Measurements from ENCODE around the gene UGT1A10. TPM values are rescaled to one million over a fixed set of nuclear protein-coding genes. Genes with fewer than 3 reads are reported as not detected.
A peak's percentile ranks its signal among the peaks of the same experiment; 100 is the strongest.

UGT1A10 gene
- total and polyA plus RNA-seq, 2 of the 13 experiments (the other 11 are each of a cell fraction or from before 2014, with no cell fraction given) = not detected

DNA sequence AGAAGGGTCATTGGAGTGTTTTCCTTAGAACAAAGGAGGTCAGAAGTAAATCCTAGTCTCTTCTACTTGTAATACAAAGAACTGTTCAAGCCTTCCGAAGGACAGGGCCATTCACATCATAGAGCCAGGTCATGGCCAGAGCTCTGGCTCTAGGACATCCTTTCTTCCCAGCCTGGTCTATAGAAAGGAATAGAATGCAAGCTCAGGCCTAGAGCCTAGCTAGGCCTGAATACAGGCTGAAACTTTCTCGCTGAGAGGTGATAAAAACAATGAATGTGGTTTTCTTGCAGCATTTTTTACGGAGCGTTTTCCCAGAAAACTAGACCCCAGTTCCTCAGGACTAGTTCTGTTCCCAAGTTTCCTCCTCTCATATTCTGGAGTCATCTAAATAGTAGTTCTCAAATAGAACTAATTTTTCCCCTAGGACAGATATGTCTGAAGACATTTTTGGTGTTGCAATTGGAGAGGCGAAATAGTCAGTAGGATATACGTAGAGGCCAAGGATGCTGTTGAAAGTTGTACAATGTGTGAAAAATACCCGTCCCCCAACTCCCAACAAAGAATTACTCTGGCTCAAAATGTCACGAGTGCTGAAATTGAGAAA, 63.3 kb downstream of the UGT1A10 start:
- H3K36me3 ChIP-seq (replicated peaks in 1 of 2; ENCODE audit: control insufficient read depth in 1 of 2, insufficient read depth in 2 of 2, low read length in 2 of 2) = no peaks in the 10 kb centered on the region
- H3K79me2 ChIP-seq (ENCODE audit: insufficient read depth, low read length) = no peaks in the 10 kb centered on the region
- no peak overlapping the region for H3K4me3 ChIP-seq (replicated peaks in 1 of 3; ENCODE audit: insufficient read depth in 1 of 3, low read depth in 2 of 3, low read length in 3 of 3)
- 87% methylated on average over 8 of the region's 8 CpGs for WGBS (ENCODE audit: low lambda C conversion rate)
- peaks cover 7% of the 10 kb centered on the region for H3K4me1 ChIP-seq (ENCODE audit: insufficient read depth, low read length)
- CTCF ChIA-PET (ENCODE audit: low intra/inter-chr PET ratio, low total read pairs) = no interaction called here
- H3K9ac ChIP-seq (ENCODE audit: insufficient read depth, low read depth, low read length) = no peak overlapping the region
- no peaks in the 10 kb centered on the region for H3K27me3 ChIP-seq (ENCODE audit: control insufficient read depth in 1 of 2, insufficient read depth in 2 of 2, low read length in 2 of 2)
- in situ Hi-C loops (cut with HindIII; ENCODE audit: extremely low pct_ligation_motif_present, low pct_unique_long_range_greater_than_20kb) = no loop called here
- no peaks in the 10 kb centered on the region for H3K9me3 ChIP-seq (ENCODE audit: low read length)
- H3K4me2 ChIP-seq (ENCODE audit: low read depth, low read length) = no peak overlapping the region
- DNase-seq (ENCODE audit: low spot score) = no peak
- H2AFZ ChIP-seq (ENCODE audit: low read length) = no peak overlapping the region
- POLR2A ChIA-PET = no interaction called here
- H3K27ac ChIP-seq (ENCODE audit: extremely low read length, insufficient read depth, low read length) = peak overlapping the region; percentile 12
- no peak for ATAC-seq
- FAIRE-seq = no peak
- TF ChIP-seq ZFP36L1 (CRISPR knock-in tag; IDR thresholded peaks at IDR 0.05) = no peak
- intact Hi-C loops (cut with micrococcal nuclease; ENCODE audit: unreplicated experiment) = no loop called here
- BruUV-seq (replicated peaks) = no TSS peak
- H4K20me1 ChIP-seq (ENCODE audit: insufficient read depth, low read length) = no peaks in the 10 kb centered on the region

DNA sequence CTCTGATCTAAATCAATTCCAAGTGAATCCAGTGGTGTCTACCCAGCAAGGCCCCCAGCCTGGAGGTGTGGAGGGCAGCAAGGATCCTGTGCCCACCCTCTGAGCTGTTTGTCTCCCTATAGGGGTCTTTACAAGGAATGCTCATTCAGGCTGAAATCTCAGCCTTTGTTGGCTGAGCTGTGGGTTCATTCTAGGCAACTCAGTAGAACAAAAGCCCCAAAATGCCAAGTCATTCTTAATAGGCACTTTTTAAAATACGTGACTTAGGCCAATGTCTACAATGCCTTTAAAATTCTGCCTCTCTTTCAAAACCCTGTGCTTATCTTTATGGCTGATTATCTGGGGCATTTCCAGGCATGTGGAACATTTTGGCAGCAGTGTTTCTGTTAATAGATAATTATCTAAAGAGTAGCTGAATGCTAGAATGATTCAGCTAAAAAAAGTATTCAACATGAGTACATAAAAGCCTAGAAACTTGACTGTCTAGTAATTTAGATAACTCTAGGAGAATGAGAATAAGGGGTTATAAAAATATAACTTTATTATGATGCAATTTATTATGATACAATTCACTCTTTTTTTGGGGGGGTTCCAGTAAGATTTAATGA, 63.9 kb downstream of the UGT1A10 start:
- in situ Hi-C loops (cut with HindIII; ENCODE audit: extremely low pct_ligation_motif_present, low pct_unique_long_range_greater_than_20kb) = no loop called here
- 21% methylated on average over 1 of the region's 1 CpG for WGBS (ENCODE audit: low lambda C conversion rate)
- Histone ChIP-seq H3K36me3 (replicated peaks in 1 of 2; ENCODE audit: control insufficient read depth in 1 of 2, insufficient read depth in 2 of 2, low read length in 2 of 2) (no peaks in the 10 kb centered on the region), H3K27ac (ENCODE audit: extremely low read length, insufficient read depth, low read length) (peak overlapping the region; percentile 12), H3K79me2 (ENCODE audit: insufficient read depth, low read length) (no peaks in the 10 kb centered on the region), H3K9me3 (ENCODE audit: low read length) (no peaks in the 10 kb centered on the region), H3K4me1 (ENCODE audit: insufficient read depth, low read length) (peaks cover under 1% of the 10 kb centered on the region; the same call in 1 of the 2 replicates), H3K9ac (ENCODE audit: insufficient read depth, low read depth, low read length) (no peak overlapping the region), H3K4me2 (ENCODE audit: low read depth, low read length) (no peak overlapping the region), H3K4me3 (replicated peaks in 1 of 3; ENCODE audit: insufficient read depth in 1 of 3, low read depth in 2 of 3, low read length in 3 of 3) (no peak overlapping the region), H2AFZ (ENCODE audit: low read length) (no peak overlapping the region), H4K20me1 (ENCODE audit: insufficient read depth, low read length) (no peaks in the 10 kb centered on the region), H3K27me3 (ENCODE audit: control insufficient read depth in 1 of 2, insufficient read depth in 2 of 2, low read length in 2 of 2) (no peaks in the 10 kb centered on the region)
- ATAC-seq (no peak), DNase-seq (ENCODE audit: low spot score) (peak; percentile 56), FAIRE-seq (no peak)
- ChIA-PET CTCF (ENCODE audit: low intra/inter-chr PET ratio, low total read pairs) (no interaction called here), POLR2A (no interaction called here)
- intact Hi-C loops (cut with micrococcal nuclease; ENCODE audit: unreplicated experiment) = no loop called here
- no TSS peak for BruUV-seq (replicated peaks)
- TF ChIP-seq ZNF737 (CRISPR knock-in tag; IDR thresholded peaks at IDR 0.05; ENCODE audit: borderline replicate concordance) (no peak), ZNF703 (CRISPR knock-in tag; IDR thresholded peaks at IDR 0.05; ENCODE audit: borderline replicate concordance) (no peak), XRCC5 (optimal IDR thresholded peaks at IDR 0.05; ENCODE audit: low read length) (no peak), ZBTB14 (CRISPR knock-in tag; IDR thresholded peaks at IDR 0.05) (no peak), RXRA (CRISPR knock-in tag; IDR thresholded peaks at IDR 0.05) (peak; percentile 63; the same call in 1 of the 2 replicates), ZBTB1 (CRISPR knock-in tag; IDR thresholded peaks at IDR 0.05; ENCODE audit: borderline replicate concordance) (no peak), GATAD1 (CRISPR knock-in tag; IDR thresholded peaks at IDR 0.05) (no peak), NPAS2 (CRISPR knock-in tag; IDR thresholded peaks at IDR 0.05; ENCODE audit: borderline replicate concordance) (no peak), SIX4 (CRISPR knock-in tag; IDR thresholded peaks at IDR 0.05) (no peak), TEAD2 (CRISPR knock-in tag; IDR thresholded peaks at IDR 0.05) (no peak)
- TF ChIP-seq, protein P1, sequence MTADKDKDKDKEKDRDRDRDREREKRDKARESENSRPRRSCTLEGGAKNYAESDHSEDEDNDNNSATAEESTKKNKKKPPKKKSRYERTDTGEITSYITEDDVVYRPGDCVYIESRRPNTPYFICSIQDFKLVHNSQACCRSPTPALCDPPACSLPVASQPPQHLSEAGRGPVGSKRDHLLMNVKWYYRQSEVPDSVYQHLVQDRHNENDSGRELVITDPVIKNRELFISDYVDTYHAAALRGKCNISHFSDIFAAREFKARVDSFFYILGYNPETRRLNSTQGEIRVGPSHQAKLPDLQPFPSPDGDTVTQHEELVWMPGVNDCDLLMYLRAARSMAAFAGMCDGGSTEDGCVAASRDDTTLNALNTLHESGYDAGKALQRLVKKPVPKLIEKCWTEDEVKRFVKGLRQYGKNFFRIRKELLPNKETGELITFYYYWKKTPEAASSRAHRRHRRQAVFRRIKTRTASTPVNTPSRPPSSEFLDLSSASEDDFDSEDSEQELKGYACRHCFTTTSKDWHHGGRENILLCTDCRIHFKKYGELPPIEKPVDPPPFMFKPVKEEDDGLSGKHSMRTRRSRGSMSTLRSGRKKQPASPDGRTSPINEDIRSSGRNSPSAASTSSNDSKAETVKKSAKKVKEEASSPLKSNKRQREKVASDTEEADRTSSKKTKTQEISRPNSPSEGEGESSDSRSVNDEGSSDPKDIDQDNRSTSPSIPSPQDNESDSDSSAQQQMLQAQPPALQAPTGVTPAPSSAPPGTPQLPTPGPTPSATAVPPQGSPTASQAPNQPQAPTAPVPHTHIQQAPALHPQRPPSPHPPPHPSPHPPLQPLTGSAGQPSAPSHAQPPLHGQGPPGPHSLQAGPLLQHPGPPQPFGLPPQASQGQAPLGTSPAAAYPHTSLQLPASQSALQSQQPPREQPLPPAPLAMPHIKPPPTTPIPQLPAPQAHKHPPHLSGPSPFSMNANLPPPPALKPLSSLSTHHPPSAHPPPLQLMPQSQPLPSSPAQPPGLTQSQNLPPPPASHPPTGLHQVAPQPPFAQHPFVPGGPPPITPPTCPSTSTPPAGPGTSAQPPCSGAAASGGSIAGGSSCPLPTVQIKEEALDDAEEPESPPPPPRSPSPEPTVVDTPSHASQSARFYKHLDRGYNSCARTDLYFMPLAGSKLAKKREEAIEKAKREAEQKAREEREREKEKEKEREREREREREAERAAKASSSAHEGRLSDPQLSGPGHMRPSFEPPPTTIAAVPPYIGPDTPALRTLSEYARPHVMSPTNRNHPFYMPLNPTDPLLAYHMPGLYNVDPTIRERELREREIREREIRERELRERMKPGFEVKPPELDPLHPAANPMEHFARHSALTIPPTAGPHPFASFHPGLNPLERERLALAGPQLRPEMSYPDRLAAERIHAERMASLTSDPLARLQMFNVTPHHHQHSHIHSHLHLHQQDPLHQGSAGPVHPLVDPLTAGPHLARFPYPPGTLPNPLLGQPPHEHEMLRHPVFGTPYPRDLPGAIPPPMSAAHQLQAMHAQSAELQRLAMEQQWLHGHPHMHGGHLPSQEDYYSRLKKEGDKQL (CRISPR knock-in tag; IDR thresholded peaks at IDR 0.05; ENCODE audit: low read depth) = no peak
